GM19455 (cell line): Measurements from ENCODE around the gene SKOR1.

Experiments
- ATAC-seq: cut with Tn5 transposase; IDR thresholded peaks from one replicate; pipeline ENCODE4 v1.9.1; 2021; ENCODE audit not compliant: unreplicated experiment

SKOR1 gene

GRCh38 chr15:67816668-67817067 lies 8.6 kb upstream of the SKOR1 start:
- no peak for ATAC-seq

- ATAC-seq, result no peak
Observed at GRCh38 chr15:67818464-67818863, 6.8 kb upstream of the SKOR1 start.

- no peak for ATAC-seq
Observed at GRCh38 chr15:67819636-67820035, 5.7 kb upstream of the SKOR1 start.

GRCh38 chr15:67820122-67820991 lies 5.0 kb upstream of the SKOR1 start:
- ATAC-seq, result no peak

GRCh38 chr15:67820992-67821783 lies 4.1 kb upstream of the SKOR1 start:
- no peak for ATAC-seq

- ATAC-seq, result no peak
Observed at GRCh38 chr15:67821784-67822440, 3.4 kb upstream of the SKOR1 start.

GRCh38 chr15:67822537-67823313 lies 2.6 kb upstream of the SKOR1 start:
- no peak for ATAC-seq

- ATAC-seq, result no peak
Observed at GRCh38 chr15:67823314-67824196, 1.8 kb upstream of the SKOR1 start.

GRCh38 chr15:67824197-67824968 lies 926 bp upstream of the SKOR1 start:
- no peak for ATAC-seq

- ATAC-seq, result no peak
Observed at GRCh38 chr15:67825881-67826716, 790 bp downstream of the SKOR1 start.

GRCh38 chr15:67826717-67827561 lies 1.6 kb downstream of the SKOR1 start:
- ATAC-seq, result no peak

- no peak for ATAC-seq
Observed at GRCh38 chr15:67827562-67828277, 2.4 kb downstream of the SKOR1 start.

GRCh38 chr15:67828278-67828968 lies 3.1 kb downstream of the SKOR1 start:
- ATAC-seq, result no peak

- ATAC-seq, result no peak
Observed at GRCh38 chr15:67828969-67829646, 3.8 kb downstream of the SKOR1 start.

GRCh38 chr15:67829647-67830504 lies 4.6 kb downstream of the SKOR1 start:
- no peak for ATAC-seq
